ENCODE results near the gene CFDP1.
A peak's percentile ranks its signal among the peaks of the same experiment; 100 is the strongest.

The CFDP1 gene

GRCh38 chr16:75475420-75475847 is 42.1 kb upstream of the CFDP1 start:
- Histone ChIP-seq H3K4me1 (ENCODE audit: control insufficient read depth, insufficient read depth, low read length) (no peaks in the 10 kb centered on the region), H3K9me3 (ENCODE audit: control insufficient read depth, insufficient read depth, low read depth, low read length) (no peaks in the 10 kb centered on the region), H3K4me3 (ENCODE audit: low read depth, low read length) (no peak overlapping the region), H3K36me3 (ENCODE audit: control insufficient read depth in 2 of 2, insufficient read depth in 1 of 2, low read length in 2 of 2) (peaks cover 0 to 5% of the 10 kb centered on the region in 2 experiments; a peak in 1 of 3 replicates), H3K27ac (ENCODE audit: extremely low read depth, low read depth, low read length) (no peak overlapping the region)
- TF ChIP-seq ZNF513 (tag by site-specific recombination; IDR thresholded peaks at IDR 0.05) (no peak), ZSCAN5A (tag by site-specific recombination; IDR thresholded peaks at IDR 0.05) (no peak), ZNF266 (tag by site-specific recombination; IDR thresholded peaks at IDR 0.05; ENCODE audit: low read depth) (no peak), ZNF416 (tag by site-specific recombination; IDR thresholded peaks at IDR 0.05) (no peak), CTCF (tag by site-specific recombination; IDR thresholded peaks at IDR 0.05) (no peak), ZNF830 (tag by site-specific recombination; IDR thresholded peaks at IDR 0.05; ENCODE audit: low read depth) (no peak), ZBTB48 (tag by site-specific recombination; IDR thresholded peaks at IDR 0.05) (no peak), IKZF3 (tag by site-specific recombination; IDR thresholded peaks at IDR 0.05) (no peak), ZNF324 (tag by site-specific recombination; IDR thresholded peaks at IDR 0.05) (no peak), EGR2 (tag by site-specific recombination; IDR thresholded peaks at IDR 0.05; ENCODE audit: low read depth) (no peak), YY2 (tag by site-specific recombination; IDR thresholded peaks at IDR 0.05) (no peak), ZNF211 (tag by site-specific recombination; IDR thresholded peaks at IDR 0.05; ENCODE audit: low read depth) (no peak), ZNF654 (tag by site-specific recombination; IDR thresholded peaks at IDR 0.05; ENCODE audit: low read depth) (no peak), HIC1 (tag by site-specific recombination; IDR thresholded peaks at IDR 0.05) (no peak), GLIS1 (tag by site-specific recombination; IDR thresholded peaks at IDR 0.05) (no peak), ZBTB7A (tag by site-specific recombination; IDR thresholded peaks at IDR 0.05; ENCODE audit: low read depth) (no peak)
- POLR2A ChIA-PET, result no interaction called here
- CTCF ChIA-PET, result interaction anchor here (0.8 to 1.9 kb wide), 3 partner anchors 10 to 76 kb away, joined by 3 to 4 read pairs (median 4); partner anchors contain the start of gene TMEM170A

- ChIA-PET POLR2A (interaction anchor here (0.6 kb wide), 1 partner anchor 54 kb away, joined by 4 read pairs; no protein-coding TSS in a partner anchor), CTCF (interaction anchor here (0.7 to 4.9 kb wide), 21 partner anchors 8 to 273 kb away, joined by 3 to 49 read pairs (median 5); partner anchors contain the start of genes ADAT1 and TMEM170A)
- H3K9me3 ChIP-seq (ENCODE audit: control insufficient read depth, insufficient read depth, low read depth, low read length), result no peaks in the 10 kb centered on the region
- TF ChIP-seq RBAK (tag by site-specific recombination; IDR thresholded peaks at IDR 0.05) (peak; percentile 38; the same call in 1 of the 2 replicates), MEIS1 (CRISPR knock-in tag; IDR thresholded peaks at IDR 0.05; ENCODE audit: borderline replicate concordance) (no peak)
- H3K36me3 ChIP-seq (ENCODE audit: control insufficient read depth in 2 of 2, insufficient read depth in 1 of 2, low read length in 2 of 2), result no peaks in the 10 kb centered on the region
- H3K4me3 ChIP-seq (ENCODE audit: low read depth, low read length), result no peak overlapping the region
- no peaks in the 10 kb centered on the region for H3K4me1 ChIP-seq (ENCODE audit: control insufficient read depth, insufficient read depth, low read length)
- H3K27ac ChIP-seq (ENCODE audit: extremely low read depth, low read depth, low read length), result no peak overlapping the region
Observed at GRCh38 chr16:75472908-75473877, 39.9 kb upstream of the CFDP1 start.
